ENCODE measurements around the gene C1D.

C1D gene

DNA sequence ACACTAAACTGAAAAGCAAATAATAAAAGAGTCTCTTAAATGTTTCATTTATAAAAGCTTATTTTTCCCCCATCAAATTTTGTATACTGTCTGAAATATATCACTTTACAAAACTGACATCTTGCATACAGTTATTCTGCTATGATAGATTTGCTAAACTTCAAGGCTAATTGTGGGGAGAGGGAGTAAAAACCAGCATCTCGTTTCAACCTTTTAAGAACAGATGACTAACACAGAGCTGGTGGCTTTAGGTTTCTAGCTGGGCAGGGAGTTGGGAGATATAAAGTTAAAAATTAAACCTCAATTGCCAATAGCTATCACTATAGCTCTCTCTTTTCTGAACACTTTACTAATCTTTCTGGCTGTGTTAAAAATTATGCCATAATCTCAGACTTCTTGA is 23.5 kb downstream of the C1D start:
- H3K9me3 ChIP-seq (ENCODE audit: control insufficient read depth, insufficient read depth, low read length) = no peaks in the 10 kb centered on the region
- no peak overlapping the region for H3K9ac ChIP-seq (ENCODE audit: low read depth, low read length)
- H3K36me3 ChIP-seq (ENCODE audit: control insufficient read depth, insufficient read depth, low read length) = peaks cover 4% of the 10 kb centered on the region
- H3K27ac ChIP-seq (ENCODE audit: low read depth, low read length) = no peak overlapping the region
- no peak overlapping the region for H3K4me3 ChIP-seq (ENCODE audit: low read depth, low read length)
- H3K4me1 ChIP-seq (ENCODE audit: control insufficient read depth, insufficient read depth, low read length) = no peaks in the 10 kb centered on the region
- H3K27me3 ChIP-seq (ENCODE audit: control insufficient read depth, insufficient read depth, low read length) = no peaks in the 10 kb centered on the region

GRCh38 chr2:68032702-68033101 is 30.1 kb downstream of the C1D start:
- Histone ChIP-seq H3K27ac (ENCODE audit: low read depth, low read length) (no peak overlapping the region), H3K4me1 (ENCODE audit: control insufficient read depth, insufficient read depth, low read length) (no peaks in the 10 kb centered on the region), H3K9me3 (ENCODE audit: control insufficient read depth, insufficient read depth, low read length) (no peaks in the 10 kb centered on the region)

GRCh38 chr2:68031542-68032160 is 31.2 kb downstream of the C1D start:
- no peak overlapping the region for H3K9ac ChIP-seq (ENCODE audit: low read depth, low read length)
- no peak overlapping the region for H3K4me3 ChIP-seq (ENCODE audit: low read depth, low read length)
- no peaks in the 10 kb centered on the region for H3K4me1 ChIP-seq (ENCODE audit: control insufficient read depth, insufficient read depth, low read length)
- H3K27me3 ChIP-seq (ENCODE audit: control insufficient read depth, insufficient read depth, low read length) = no peaks in the 10 kb centered on the region
- no peaks in the 10 kb centered on the region for H3K9me3 ChIP-seq (ENCODE audit: control insufficient read depth, insufficient read depth, low read length)
- no peaks in the 10 kb centered on the region for H3K36me3 ChIP-seq (ENCODE audit: control insufficient read depth, insufficient read depth, low read length)
- no peak overlapping the region for H3K27ac ChIP-seq (ENCODE audit: low read depth, low read length)

More at GRCh38 chr2:68032702-68033101, 30.1 kb downstream of the C1D start:
- no peaks in the 10 kb centered on the region for H3K36me3 ChIP-seq (ENCODE audit: control insufficient read depth, insufficient read depth, low read length)
- no peak overlapping the region for H3K4me3 ChIP-seq (ENCODE audit: low read depth, low read length)
- no peaks in the 10 kb centered on the region for H3K27me3 ChIP-seq (ENCODE audit: control insufficient read depth, insufficient read depth, low read length)
- no peak overlapping the region for H3K9ac ChIP-seq (ENCODE audit: low read depth, low read length)

DNA sequence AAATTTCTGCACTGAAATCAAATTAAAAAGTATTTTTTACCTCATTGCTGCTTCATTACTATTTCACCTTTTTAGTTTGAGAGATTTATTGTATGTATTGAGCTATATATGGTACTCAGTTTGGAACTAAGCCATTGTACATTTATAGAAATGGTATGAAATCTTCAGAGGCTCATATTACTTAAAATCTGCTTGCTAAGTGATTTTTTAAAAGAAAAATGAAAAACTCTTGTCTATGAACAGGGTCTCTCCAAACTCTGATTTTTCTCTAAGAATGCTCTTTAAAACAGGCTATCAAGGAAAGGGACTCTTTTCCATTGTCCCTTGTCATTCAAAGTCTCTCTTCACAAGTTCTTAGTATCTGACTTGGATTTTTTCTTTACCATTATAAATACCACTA is 31.8 kb downstream of the C1D start:
- H3K27me3 ChIP-seq (ENCODE audit: control insufficient read depth, insufficient read depth, low read length) = no peaks in the 10 kb centered on the region
- no peaks in the 10 kb centered on the region for H3K9me3 ChIP-seq (ENCODE audit: control insufficient read depth, insufficient read depth, low read length)
- no peak overlapping the region for H3K27ac ChIP-seq (ENCODE audit: low read depth, low read length)
- no peaks in the 10 kb centered on the region for H3K36me3 ChIP-seq (ENCODE audit: control insufficient read depth, insufficient read depth, low read length)
- no peak overlapping the region for H3K9ac ChIP-seq (ENCODE audit: low read depth, low read length)
- H3K4me3 ChIP-seq (ENCODE audit: low read depth, low read length) = no peak overlapping the region
- H3K4me1 ChIP-seq (ENCODE audit: control insufficient read depth, insufficient read depth, low read length) = no peaks in the 10 kb centered on the region

GRCh38 chr2:68030529-68030928 is 32.3 kb downstream of the C1D start:
- H3K4me3 ChIP-seq (ENCODE audit: low read depth, low read length) = no peak overlapping the region
- no peaks in the 10 kb centered on the region for H3K9me3 ChIP-seq (ENCODE audit: control insufficient read depth, insufficient read depth, low read length)
- no peak overlapping the region for H3K9ac ChIP-seq (ENCODE audit: low read depth, low read length)
- no peaks in the 10 kb centered on the region for H3K27me3 ChIP-seq (ENCODE audit: control insufficient read depth, insufficient read depth, low read length)
- H3K4me1 ChIP-seq (ENCODE audit: control insufficient read depth, insufficient read depth, low read length) = no peaks in the 10 kb centered on the region
- no peaks in the 10 kb centered on the region for H3K36me3 ChIP-seq (ENCODE audit: control insufficient read depth, insufficient read depth, low read length)
- H3K27ac ChIP-seq (ENCODE audit: low read depth, low read length) = no peak overlapping the region

DNA sequence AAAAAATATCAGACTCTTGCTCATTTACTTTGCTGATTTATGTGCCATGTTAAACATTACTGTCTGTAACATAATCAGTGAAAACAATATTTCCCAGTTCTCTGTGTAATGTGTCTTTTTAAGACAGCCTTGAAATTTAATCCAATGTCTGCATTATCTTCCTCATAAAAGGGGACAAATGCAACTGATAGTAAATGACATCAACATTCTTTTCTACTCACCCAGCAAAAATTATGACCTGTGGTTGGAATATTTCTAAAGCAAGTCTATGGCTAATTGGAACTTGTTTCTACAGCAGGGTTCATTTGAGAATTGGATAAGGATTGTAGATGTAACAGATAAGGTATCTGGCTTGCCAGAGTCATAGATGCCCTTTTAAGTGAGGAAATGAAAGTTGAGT is 34.8 kb downstream of the C1D start:
- H3K27ac ChIP-seq (ENCODE audit: low read depth, low read length) = no peak overlapping the region
- no peaks in the 10 kb centered on the region for H3K9me3 ChIP-seq (ENCODE audit: control insufficient read depth, insufficient read depth, low read length)
- no peaks in the 10 kb centered on the region for H3K27me3 ChIP-seq (ENCODE audit: control insufficient read depth, insufficient read depth, low read length)
- H3K4me3 ChIP-seq (ENCODE audit: low read depth, low read length) = no peak overlapping the region
- H3K4me1 ChIP-seq (ENCODE audit: control insufficient read depth, insufficient read depth, low read length) = no peaks in the 10 kb centered on the region
- no peak overlapping the region for H3K9ac ChIP-seq (ENCODE audit: low read depth, low read length)
- no peaks in the 10 kb centered on the region for H3K36me3 ChIP-seq (ENCODE audit: control insufficient read depth, insufficient read depth, low read length)

GRCh38 chr2:68024450-68024849 is 38.4 kb downstream of the C1D start:
- H3K9ac ChIP-seq (ENCODE audit: low read depth, low read length) = no peak overlapping the region
- H3K36me3 ChIP-seq (ENCODE audit: control insufficient read depth, insufficient read depth, low read length) = no peaks in the 10 kb centered on the region
- H3K27me3 ChIP-seq (ENCODE audit: control insufficient read depth, insufficient read depth, low read length) = no peaks in the 10 kb centered on the region
- H3K9me3 ChIP-seq (ENCODE audit: control insufficient read depth, insufficient read depth, low read length) = no peaks in the 10 kb centered on the region
- H3K27ac ChIP-seq (ENCODE audit: low read depth, low read length) = no peak overlapping the region
- no peak overlapping the region for H3K4me3 ChIP-seq (ENCODE audit: low read depth, low read length)
- H3K4me1 ChIP-seq (ENCODE audit: control insufficient read depth, insufficient read depth, low read length) = no peaks in the 10 kb centered on the region

GRCh38 chr2:68023904-68024303 is 38.9 kb downstream of the C1D start:
- Histone ChIP-seq H3K9me3 (ENCODE audit: control insufficient read depth, insufficient read depth, low read length) (no peaks in the 10 kb centered on the region), H3K4me3 (ENCODE audit: low read depth, low read length) (no peak overlapping the region), H3K27me3 (ENCODE audit: control insufficient read depth, insufficient read depth, low read length) (no peaks in the 10 kb centered on the region), H3K27ac (ENCODE audit: low read depth, low read length) (no peak overlapping the region), H3K36me3 (ENCODE audit: control insufficient read depth, insufficient read depth, low read length) (no peaks in the 10 kb centered on the region), H3K9ac (ENCODE audit: low read depth, low read length) (no peak overlapping the region), H3K4me1 (ENCODE audit: control insufficient read depth, insufficient read depth, low read length) (no peaks in the 10 kb centered on the region)

DNA sequence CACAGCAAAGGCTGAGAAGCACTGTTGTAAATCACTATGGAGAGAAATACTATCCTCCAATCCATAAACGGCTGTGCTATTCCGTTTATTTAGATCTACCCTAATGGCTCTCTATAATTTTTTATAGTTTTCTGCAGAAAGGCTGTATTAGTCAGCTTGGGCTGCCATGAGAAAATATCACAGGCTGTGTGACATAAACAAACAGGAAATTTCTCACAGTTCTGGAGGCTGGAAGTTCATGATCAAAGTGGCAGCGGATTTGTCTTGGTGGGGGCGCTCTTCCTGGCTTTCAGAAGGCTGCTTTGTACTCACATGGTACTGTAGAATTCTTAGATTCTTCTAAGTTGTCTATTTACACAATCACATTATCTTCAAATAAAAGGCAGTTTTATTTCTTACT is 44.1 kb downstream of the C1D start:
- Histone ChIP-seq H3K4me3 (ENCODE audit: low read depth, low read length) (no peak overlapping the region), H3K27ac (ENCODE audit: low read depth, low read length) (no peak overlapping the region), H3K4me1 (ENCODE audit: control insufficient read depth, insufficient read depth, low read length) (no peaks in the 10 kb centered on the region), H3K9me3 (ENCODE audit: control insufficient read depth, insufficient read depth, low read length) (no peaks in the 10 kb centered on the region), H3K36me3 (ENCODE audit: control insufficient read depth, insufficient read depth, low read length) (no peaks in the 10 kb centered on the region), H3K27me3 (ENCODE audit: control insufficient read depth, insufficient read depth, low read length) (no peaks in the 10 kb centered on the region), H3K9ac (ENCODE audit: low read depth, low read length) (no peak overlapping the region)

DNA sequence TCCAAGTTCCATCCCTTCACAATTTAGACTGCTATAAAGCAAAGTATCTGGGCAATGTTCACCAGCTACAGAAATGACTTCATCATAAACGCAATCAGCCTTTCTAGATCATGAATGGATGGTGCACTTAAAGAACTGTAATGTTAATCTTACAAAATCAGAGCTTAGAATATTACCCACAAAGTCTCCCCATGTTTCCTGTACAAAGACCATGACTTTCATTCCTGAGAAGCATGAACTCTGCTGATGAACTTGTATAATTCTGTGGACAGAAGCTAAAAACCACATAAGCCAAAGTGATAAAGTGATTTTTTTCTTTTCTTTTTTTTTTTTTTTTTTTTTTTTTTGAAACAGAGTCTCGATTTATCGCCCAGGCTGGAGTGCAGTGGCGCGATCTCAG is 53.3 kb downstream of the C1D start:
- Histone ChIP-seq H3K9ac (ENCODE audit: low read depth, low read length) (no peak overlapping the region), H3K27me3 (ENCODE audit: control insufficient read depth, insufficient read depth, low read length) (no peaks in the 10 kb centered on the region), H3K27ac (ENCODE audit: low read depth, low read length) (no peak overlapping the region), H3K36me3 (ENCODE audit: control insufficient read depth, insufficient read depth, low read length) (no peaks in the 10 kb centered on the region), H3K4me1 (ENCODE audit: control insufficient read depth, insufficient read depth, low read length) (no peaks in the 10 kb centered on the region), H3K4me3 (ENCODE audit: low read depth, low read length) (no peak overlapping the region), H3K9me3 (ENCODE audit: control insufficient read depth, insufficient read depth, low read length) (no peaks in the 10 kb centered on the region)

- Histone ChIP-seq H3K4me1 (ENCODE audit: control insufficient read depth, insufficient read depth, low read length) (no peaks in the 10 kb centered on the region), H3K4me3 (ENCODE audit: low read depth, low read length) (no peak overlapping the region), H3K27me3 (ENCODE audit: control insufficient read depth, insufficient read depth, low read length) (no peaks in the 10 kb centered on the region), H3K9ac (ENCODE audit: low read depth, low read length) (no peak overlapping the region), H3K36me3 (ENCODE audit: control insufficient read depth, insufficient read depth, low read length) (no peaks in the 10 kb centered on the region), H3K27ac (ENCODE audit: low read depth, low read length) (no peak overlapping the region), H3K9me3 (ENCODE audit: control insufficient read depth, insufficient read depth, low read length) (no peaks in the 10 kb centered on the region)
Observed at GRCh38 chr2:68000170-68000825, 62.5 kb downstream of the C1D start.

Data from HUES48 (cell line).